BE2C (cell line): ENCODE measurements around the gene SPSB2. TPM values are rescaled to one million over a fixed set of nuclear protein-coding genes. Genes with fewer than 3 reads are reported as not detected.

Experiments
- DNase-seq: peaks from one replicate; pipeline ENCODE4 v3.0.0-alpha.2; 2020
- H3K27me3 ChIP-seq: fragments of 250-450 bp; sonication (Bioruptor Pico); 2 replicates; pipeline ENCODE4 v1.5.1; 2020; ENCODE audit warnings: mild to moderate bottlenecking
- H3K36me3 ChIP-seq: fragments of 250-450 bp; sonication (Bioruptor Pico); 2 replicates; pipeline ENCODE4 v1.5.1; 2020; ENCODE audit warnings: mild to moderate bottlenecking
- H3K4me1 ChIP-seq: fragments of 250-450 bp; sonication (Bioruptor Pico); 2 replicates; pipeline ENCODE4 v1.5.1; 2020
- H3K4me3 ChIP-seq: 2 replicates; pipeline ENCODE4 v1.5.1; 2011; ENCODE audit warnings: low read depth, low read length
- H3K9me3 ChIP-seq: fragments of 250-450 bp; sonication (Bioruptor Pico); 2 replicates; pipeline ENCODE4 v1.5.1; 2020
- CTCF ChIP-seq: IDR thresholded peaks from 2 replicates; pipeline ENCODE4 v1.5.1; 2012; ENCODE audit warnings: mild to moderate bottlenecking, low read depth, low read length
- polyA plus RNA-seq: library from polyadenylated mRNA; unstranded; fragments of >200 nt; gene quantifications from one replicate; pipeline ENCODE4 v1.2.1, GENCODE V29; 2012; ENCODE audit warnings: low read depth, missing spikeins; ENCODE audit not compliant: insufficient read length, insufficient read depth

Gene SPSB2, protein sequence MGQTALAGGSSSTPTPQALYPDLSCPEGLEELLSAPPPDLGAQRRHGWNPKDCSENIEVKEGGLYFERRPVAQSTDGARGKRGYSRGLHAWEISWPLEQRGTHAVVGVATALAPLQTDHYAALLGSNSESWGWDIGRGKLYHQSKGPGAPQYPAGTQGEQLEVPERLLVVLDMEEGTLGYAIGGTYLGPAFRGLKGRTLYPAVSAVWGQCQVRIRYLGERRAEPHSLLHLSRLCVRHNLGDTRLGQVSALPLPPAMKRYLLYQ
- polyA plus RNA-seq: 12.1 TPM

GRCh38 chr12:6873094-6874014, at the start of gene SPSB2:
TSS of gene SPSB2 (minus strand) at chr12:6873303. CDS start at chr12:6872901, 402 bp downstream.
- Histone ChIP-seq H3K36me3 (peaks cover 34% of the 10 kb centered on the region), H3K4me3 (peak within 1 kb of the TSS; percentile 86), H3K9me3 (no peaks in the 10 kb centered on the region), H3K27me3 (no peaks in the 10 kb centered on the region), H3K4me1 (peaks cover 8% of the 10 kb centered on the region; the same call in 1 of the 2 replicates)
- TF ChIP-seq CTCF: no peak
- DNase-seq: peak; percentile 100

DNA sequence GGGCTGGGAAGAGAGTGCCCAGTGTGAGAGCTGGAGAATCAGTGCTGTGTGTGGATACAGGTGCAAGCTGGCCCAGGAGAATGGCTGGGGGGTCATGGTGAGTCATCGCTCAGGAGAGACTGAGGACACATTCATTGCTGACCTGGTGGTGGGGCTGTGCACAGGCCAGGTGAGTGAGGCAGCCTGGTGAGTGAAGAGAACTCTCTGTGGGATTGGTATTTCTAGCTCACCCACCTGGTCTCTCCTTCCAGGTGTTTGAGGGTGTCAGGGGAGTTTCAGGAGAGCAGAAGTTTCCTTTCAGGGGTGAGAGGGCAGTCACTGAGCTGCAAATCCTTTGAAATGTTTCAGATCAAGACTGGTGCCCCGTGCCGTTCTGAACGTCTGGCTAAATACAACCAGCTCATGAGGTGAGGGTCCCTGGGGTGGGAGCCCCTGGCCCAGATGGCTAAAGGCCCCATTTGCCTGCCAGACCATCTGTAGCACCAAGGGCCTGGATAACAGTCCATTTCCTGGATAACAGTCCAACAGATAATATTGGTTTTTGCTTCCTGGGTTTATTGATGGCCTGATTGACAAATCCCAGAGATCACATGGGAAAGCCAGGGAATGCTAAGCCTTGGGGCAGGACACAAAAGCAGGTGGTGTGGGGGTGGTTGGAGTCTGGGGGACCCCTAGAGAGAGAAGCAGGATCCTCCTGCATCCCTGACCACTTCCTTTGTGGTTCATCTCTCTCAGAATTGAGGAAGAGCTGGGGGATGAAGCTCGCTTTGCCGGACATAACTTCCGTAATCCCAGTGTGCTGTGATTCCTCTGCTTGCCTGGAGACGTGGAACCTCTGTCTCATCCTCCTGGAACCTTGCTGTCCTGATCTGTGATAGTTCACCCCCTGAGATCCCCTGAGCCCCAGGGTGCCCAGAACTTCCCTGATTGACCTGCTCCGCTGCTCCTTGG, 49.2 kb upstream of the SPSB2 start:
- no peak for TF ChIP-seq CTCF
- no peaks in the 10 kb centered on the region for H3K9me3 ChIP-seq
- no peaks in the 10 kb centered on the region for H3K27me3 ChIP-seq
- peaks cover 28% of the 10 kb centered on the region for H3K36me3 ChIP-seq
- DNase-seq: no peak
- no peak overlapping the region for H3K4me3 ChIP-seq
- H3K4me1 ChIP-seq: peaks cover 17% of the 10 kb centered on the region

DNA sequence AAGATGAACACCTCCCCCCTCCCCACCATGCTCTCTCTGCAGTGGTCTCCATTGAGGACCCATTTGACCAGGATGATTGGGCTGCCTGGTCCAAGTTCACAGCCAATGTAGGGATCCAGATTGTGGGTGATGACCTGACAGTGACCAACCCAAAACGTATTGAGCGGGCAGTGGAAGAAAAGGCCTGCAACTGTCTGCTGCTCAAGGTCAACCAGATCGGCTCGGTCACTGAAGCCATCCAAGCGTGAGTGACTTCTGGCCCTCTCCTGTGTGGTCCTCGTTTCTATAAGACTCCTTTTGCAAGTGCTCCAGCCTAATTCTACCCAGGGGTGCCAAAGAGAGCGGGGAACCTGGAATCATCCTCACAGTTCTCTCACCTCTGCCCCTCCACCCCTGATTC, 48.4 kb upstream of the SPSB2 start:
- Histone ChIP-seq H3K4me3 (no peak overlapping the region), H3K27me3 (no peaks in the 10 kb centered on the region), H3K4me1 (peaks cover 17% of the 10 kb centered on the region), H3K36me3 (peaks cover 35% of the 10 kb centered on the region), H3K9me3 (no peaks in the 10 kb centered on the region)
- TF ChIP-seq CTCF: no peak
- DNase-seq: no peak

GRCh38 chr12:6919588-6919987, 46.5 kb upstream of the SPSB2 start:
- no peaks in the 10 kb centered on the region for H3K9me3 ChIP-seq
- H3K36me3 ChIP-seq: peaks cover 39% of the 10 kb centered on the region
- H3K27me3 ChIP-seq: no peaks in the 10 kb centered on the region
- DNase-seq: no peak
- H3K4me1 ChIP-seq: peaks cover 2% of the 10 kb centered on the region
- no peak overlapping the region for H3K4me3 ChIP-seq
- TF ChIP-seq CTCF: no peak

GRCh38 chr12:6917491-6918231, 44.6 kb upstream of the SPSB2 start:
- peaks cover 3% of the 10 kb centered on the region; the same call in 1 of the 2 replicates for H3K4me1 ChIP-seq
- no peak for DNase-seq
- H3K4me3 ChIP-seq: no peak overlapping the region

More at GRCh38 chr12:6917491-6918231, 44.6 kb upstream of the SPSB2 start:
- H3K27me3 ChIP-seq: no peaks in the 10 kb centered on the region
- no peak for TF ChIP-seq CTCF
- no peaks in the 10 kb centered on the region for H3K9me3 ChIP-seq
- H3K36me3 ChIP-seq: peaks cover 39% of the 10 kb centered on the region
